Measurements from ENCODE around the gene LCN2.
A peak's percentile ranks its signal among the peaks of the same experiment; 100 is the strongest.
"Not testable (repeated sequence)": the region's sequence is repeated elsewhere in the genome, so short reads cannot be mapped to it uniquely, and the experiment has no call there.

LCN2 gene

GRCh38 chr9:128124451-128124850, 24.8 kb upstream of the LCN2 start:
- H3K9me3 ChIP-seq (ENCODE audit: low read depth, low read length): no peaks in the 10 kb centered on the region
- TF ChIP-seq POLR2AphosphoS5 (IDR thresholded peaks at IDR 0.05; ENCODE audit: borderline replicate concordance, low read depth, low read length) (no peak), EZH2 (IDR thresholded peaks at IDR 0.05) (no peak), FOXP2 (optimal IDR thresholded peaks at IDR 0.05; ENCODE audit: control extremely low read depth, extremely low read length, insufficient read depth) (no peak)
- H3K36me3 ChIP-seq (ENCODE audit: insufficient read depth, low read length): peaks cover 10% of the 10 kb centered on the region; the same call in 1 of the 2 replicates
- H3K27ac ChIP-seq: no peak overlapping the region
- H3K4me3 ChIP-seq: no peak overlapping the region
- no peak overlapping the region for H3K9ac ChIP-seq (ENCODE audit: insufficient read length)
- DNase-seq (ENCODE audit: low read depth, low spot score): no peak

- H3K36me3 ChIP-seq (ENCODE audit: insufficient read depth, low read length): peaks cover 10% of the 10 kb centered on the region; the same call in 1 of the 2 replicates
- H3K27ac ChIP-seq: no peak overlapping the region
- TF ChIP-seq EZH2 (IDR thresholded peaks at IDR 0.05) (no peak), FOXP2 (optimal IDR thresholded peaks at IDR 0.05; ENCODE audit: control extremely low read depth, extremely low read length, insufficient read depth) (no peak), POLR2AphosphoS5 (IDR thresholded peaks at IDR 0.05; ENCODE audit: borderline replicate concordance, low read depth, low read length) (no peak)
- no peak overlapping the region for H3K9ac ChIP-seq (ENCODE audit: insufficient read length)
- H3K4me3 ChIP-seq: no peak overlapping the region
- no peak for DNase-seq (ENCODE audit: low read depth, low spot score)
- H3K9me3 ChIP-seq (ENCODE audit: low read depth, low read length): no peaks in the 10 kb centered on the region
These were observed 24.2 kb upstream of the LCN2 start for GRCh38 chr9:128124873-128125579.

GRCh38 chr9:128125580-128126354, 23.5 kb upstream of the LCN2 start:
- no peaks in the 10 kb centered on the region for H3K9me3 ChIP-seq (ENCODE audit: low read depth, low read length)
- H3K27ac ChIP-seq: no peak overlapping the region; the same call in 1 of the 2 replicates
- peaks cover 10% of the 10 kb centered on the region; the same call in 1 of the 2 replicates for H3K36me3 ChIP-seq (ENCODE audit: insufficient read depth, low read length)
- H3K4me3 ChIP-seq: peak overlapping the region; percentile 62
- DNase-seq (ENCODE audit: low read depth, low spot score): no peak
- H3K9ac ChIP-seq (ENCODE audit: insufficient read length): peak overlapping the region; percentile 26
- TF ChIP-seq FOXP2 (optimal IDR thresholded peaks at IDR 0.05; ENCODE audit: control extremely low read depth, extremely low read length, insufficient read depth) (no peak), EZH2 (IDR thresholded peaks at IDR 0.05) (no peak), POLR2AphosphoS5 (IDR thresholded peaks at IDR 0.05; ENCODE audit: borderline replicate concordance, low read depth, low read length) (no peak)

GRCh38 chr9:128127568-128127989, 21.7 kb upstream of the LCN2 start, which contains the start of gene PTGES2:
Gene PTGES2, minus strand, starts transcription at chr9:128127729. Its CDS starts 12 bp downstream, at chr9:128127717.
- no peak for DNase-seq (ENCODE audit: low read depth, low spot score)
- peak within 1 kb of the TSS; percentile 92 for H3K27ac ChIP-seq
- H3K9me3 ChIP-seq (ENCODE audit: low read depth, low read length): no peaks in the 10 kb centered on the region
- H3K9ac ChIP-seq (ENCODE audit: insufficient read length): peak within 1 kb of the TSS; percentile 86
- peak within 1 kb of the TSS; percentile 98 for H3K4me3 ChIP-seq
- peaks cover 10% of the 10 kb centered on the region; the same call in 1 of the 2 replicates for H3K36me3 ChIP-seq (ENCODE audit: insufficient read depth, low read length)
- TF ChIP-seq EZH2 (IDR thresholded peaks at IDR 0.05) (no peak), POLR2AphosphoS5 (IDR thresholded peaks at IDR 0.05; ENCODE audit: borderline replicate concordance, low read depth, low read length) (no peak; the same call in 1 of the 2 replicates), FOXP2 (optimal IDR thresholded peaks at IDR 0.05; ENCODE audit: control extremely low read depth, extremely low read length, insufficient read depth) (no peak)

- H3K36me3 ChIP-seq (ENCODE audit: insufficient read depth, low read length): peaks cover 10% of the 10 kb centered on the region; the same call in 1 of the 2 replicates
- peak overlapping the region; percentile 98 for H3K4me3 ChIP-seq
- H3K27ac ChIP-seq: peak overlapping the region; percentile 92
- peak; percentile 64; the same call in 1 of the 2 replicates for TF ChIP-seq POLR2AphosphoS5 (IDR thresholded peaks at IDR 0.05; ENCODE audit: borderline replicate concordance, low read depth, low read length)
- TF ChIP-seq FOXP2 (optimal IDR thresholded peaks at IDR 0.05; ENCODE audit: control extremely low read depth, extremely low read length, insufficient read depth): no peak
- H3K9me3 ChIP-seq (ENCODE audit: low read depth, low read length): no peaks in the 10 kb centered on the region
- H3K9ac ChIP-seq (ENCODE audit: insufficient read length): peak overlapping the region; percentile 86
- peak; percentile 60 for DNase-seq (ENCODE audit: low read depth, low spot score)
These were observed 21.0 kb upstream of the LCN2 start for GRCh38 chr9:128127990-128128835.

- peak overlapping the region; percentile 86 for H3K9ac ChIP-seq (ENCODE audit: insufficient read length)
- TF ChIP-seq EZH2 (IDR thresholded peaks at IDR 0.05) (no peak), FOXP2 (optimal IDR thresholded peaks at IDR 0.05; ENCODE audit: control extremely low read depth, extremely low read length, insufficient read depth) (no peak), POLR2AphosphoS5 (IDR thresholded peaks at IDR 0.05; ENCODE audit: borderline replicate concordance, low read depth, low read length) (no peak)
- no peak for DNase-seq (ENCODE audit: low read depth, low spot score)
- H3K36me3 ChIP-seq (ENCODE audit: insufficient read depth, low read length): peaks cover 6% of the 10 kb centered on the region; the same call in 1 of the 2 replicates
- peak overlapping the region; percentile 98 for H3K4me3 ChIP-seq
- H3K9me3 ChIP-seq (ENCODE audit: low read depth, low read length): no peaks in the 10 kb centered on the region
- H3K27ac ChIP-seq: no peak overlapping the region
These were observed 20.2 kb upstream of the LCN2 start for GRCh38 chr9:128128836-128129590.

GRCh38 chr9:128129976-128130590, 19.2 kb upstream of the LCN2 start:
- not testable (repeated sequence) for DNase-seq (ENCODE audit: low read depth, low spot score); H3K36me3 ChIP-seq (ENCODE audit: insufficient read depth, low read length); H3K9ac ChIP-seq (ENCODE audit: insufficient read length); H3K4me3 ChIP-seq; H3K27ac ChIP-seq; H3K9me3 ChIP-seq (ENCODE audit: low read depth, low read length)

- DNase-seq (ENCODE audit: low read depth, low spot score); H3K4me3 ChIP-seq; H3K27ac ChIP-seq; H3K36me3 ChIP-seq (ENCODE audit: insufficient read depth, low read length); H3K9ac ChIP-seq (ENCODE audit: insufficient read length); H3K9me3 ChIP-seq (ENCODE audit: low read depth, low read length): not testable (repeated sequence)
These were observed 18.6 kb upstream of the LCN2 start for GRCh38 chr9:128130651-128131050.

GRCh38 chr9:128131346-128131745, 17.9 kb upstream of the LCN2 start:
- not testable (repeated sequence) for H3K27ac ChIP-seq; H3K9ac ChIP-seq (ENCODE audit: insufficient read length); H3K4me3 ChIP-seq; H3K9me3 ChIP-seq (ENCODE audit: low read depth, low read length); DNase-seq (ENCODE audit: low read depth, low spot score); H3K36me3 ChIP-seq (ENCODE audit: insufficient read depth, low read length)

GRCh38 chr9:128132139-128132538, 17.1 kb upstream of the LCN2 start:
- not testable (repeated sequence) for DNase-seq (ENCODE audit: low read depth, low spot score)
- peak overlapping the region; percentile 40 for H3K4me3 ChIP-seq

More at GRCh38 chr9:128132139-128132538, 17.1 kb upstream of the LCN2 start:
- H3K27ac ChIP-seq: peak overlapping the region; percentile 31; the same call in 1 of the 2 replicates
- not testable (repeated sequence) for H3K36me3 ChIP-seq (ENCODE audit: insufficient read depth, low read length); H3K9ac ChIP-seq (ENCODE audit: insufficient read length); H3K9me3 ChIP-seq (ENCODE audit: low read depth, low read length)

Data from SK-N-MC (cell line).